Vagina (tissue), 2 donors: ENCODE results near the gene SRRM4. TPM values are rescaled to one million over a fixed set of nuclear protein-coding genes. Genes with fewer than 3 reads are reported as not detected.

Source experiments
- DNase-seq, 2 donors: peaks; one replicate each; pipeline ENCODE4 v3.0.0-alpha.2; 2017; ENCODE audit errors: extremely low spot score in 2 of 2
- H3K27ac ChIP-seq: fragments of 200-600 bp; sonication (generic); one replicate; pipeline ENCODE4 v1.5.1; 2019
- H3K27me3 ChIP-seq: fragments of 200-600 bp; sonication (generic); one replicate; pipeline ENCODE4 v1.5.1; 2019
- H3K36me3 ChIP-seq, 2 donors: fragments of 200-600 bp; sonication (generic); one replicate each; pipeline ENCODE4 v1.5.1; 2017 to 2019
- H3K4me1 ChIP-seq: fragments of 200-600 bp; sonication (generic); one replicate; pipeline ENCODE4 v1.5.1; 2019
- H3K4me3 ChIP-seq, 2 donors: fragments of 200-600 bp; sonication (generic); 1 replicate in 1 of 2; 2 replicates in 1 of 2; pipeline ENCODE4 v1.5.1; 2016 to 2019
- H3K9me3 ChIP-seq: fragments of 200-600 bp; sonication (generic); one replicate; pipeline ENCODE4 v1.5.1; 2019
- POLR2A ChIP-seq, 2 donors: fragments of 450-650 bp; IDR thresholded peaks; one replicate each; pipeline ENCODE4 v1.6.1; 2017; ENCODE audit warnings: antibody characterized with exemption in 2 of 2, mild to moderate bottlenecking in 2 of 2, moderate library complexity in 2 of 2
- POLR2AphosphoS5 ChIP-seq, 2 donors: sonication (generic); formaldehyde crosslinking; IDR thresholded peaks; one replicate each; pipeline ENCODE4 v1.9.0; 2017; ENCODE audit warnings: antibody characterized with exemption in 2 of 2, mild to moderate bottlenecking in 2 of 2, low read depth in 1 of 2; ENCODE audit not compliant: insufficient read depth in 1 of 2
- intact Hi-C: fragments of 100-400 bp; cut with DNase I; formaldehyde crosslinking; loops from one replicate; pipeline ENCODE4 v1.15.1; 2023
- total RNA-seq: library from RNA; depleted of rRNA; stranded (reverse); fragments of >200 nt; gene quantifications from one replicate; pipeline ENCODE4 v1.2.3, GENCODE V29; 2016
- TF ChIP-seq, protein P1 (sequence below), 3 experiments: fragments of 450-650 bp in 2 of 3; fragments of 200-600 bp in 1 of 3; sonication (generic) in 1 of 3; IDR thresholded peaks; one replicate each; pipeline ENCODE4 v1.5.1; 2017 to 2019; ENCODE audit warnings: antibody characterized with exemption in 3 of 3, mild to moderate bottlenecking in 2 of 3, moderate library complexity in 2 of 3

Gene SRRM4
- total RNA-seq, 1 donor from 2014 or later, result under 0.01 TPM

DNA sequence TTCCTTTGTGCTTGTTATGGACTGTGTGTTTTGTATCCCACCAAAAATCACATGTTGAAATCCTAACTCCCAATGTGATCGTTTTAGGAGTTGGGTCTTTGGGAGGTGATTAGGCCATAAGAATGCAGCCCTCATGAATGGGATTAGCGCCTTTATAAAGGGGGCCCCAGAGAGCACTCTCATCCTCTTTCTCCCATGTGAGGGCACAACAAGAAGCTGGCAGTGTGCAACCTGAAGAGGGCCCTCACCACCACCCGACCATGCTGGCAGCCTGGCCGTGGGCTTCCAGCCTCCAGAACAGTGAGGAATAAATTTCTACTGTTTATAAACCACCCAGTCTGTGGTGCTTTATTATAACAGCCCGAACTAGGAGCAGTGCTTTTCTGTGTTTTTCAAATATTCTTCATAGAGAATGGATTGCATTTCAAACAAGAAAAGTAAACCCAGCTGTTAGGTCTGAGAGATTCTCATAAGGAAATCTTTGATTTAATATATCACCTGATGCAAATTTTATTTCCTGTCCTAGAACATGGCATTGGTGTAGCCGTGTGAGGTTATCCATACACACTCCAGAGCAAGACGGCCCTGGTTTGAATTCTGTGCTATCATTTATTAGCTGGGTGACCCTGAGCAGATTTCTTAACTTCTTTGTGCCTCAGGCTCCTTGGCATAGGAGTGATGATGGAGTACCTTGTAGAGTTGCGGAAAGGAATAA, 225.2 kb downstream of the SRRM4 start:
- DNase-seq, result no peak
- H3K4me3 ChIP-seq, result no peak overlapping the region
- H3K4me1 ChIP-seq, result peaks cover 16% of the 10 kb centered on the region
- TF ChIP-seq, protein P1, sequence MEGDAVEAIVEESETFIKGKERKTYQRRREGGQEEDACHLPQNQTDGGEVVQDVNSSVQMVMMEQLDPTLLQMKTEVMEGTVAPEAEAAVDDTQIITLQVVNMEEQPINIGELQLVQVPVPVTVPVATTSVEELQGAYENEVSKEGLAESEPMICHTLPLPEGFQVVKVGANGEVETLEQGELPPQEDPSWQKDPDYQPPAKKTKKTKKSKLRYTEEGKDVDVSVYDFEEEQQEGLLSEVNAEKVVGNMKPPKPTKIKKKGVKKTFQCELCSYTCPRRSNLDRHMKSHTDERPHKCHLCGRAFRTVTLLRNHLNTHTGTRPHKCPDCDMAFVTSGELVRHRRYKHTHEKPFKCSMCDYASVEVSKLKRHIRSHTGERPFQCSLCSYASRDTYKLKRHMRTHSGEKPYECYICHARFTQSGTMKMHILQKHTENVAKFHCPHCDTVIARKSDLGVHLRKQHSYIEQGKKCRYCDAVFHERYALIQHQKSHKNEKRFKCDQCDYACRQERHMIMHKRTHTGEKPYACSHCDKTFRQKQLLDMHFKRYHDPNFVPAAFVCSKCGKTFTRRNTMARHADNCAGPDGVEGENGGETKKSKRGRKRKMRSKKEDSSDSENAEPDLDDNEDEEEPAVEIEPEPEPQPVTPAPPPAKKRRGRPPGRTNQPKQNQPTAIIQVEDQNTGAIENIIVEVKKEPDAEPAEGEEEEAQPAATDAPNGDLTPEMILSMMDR (IDR thresholded peaks at IDR 0.05), result no peak
- TF ChIP-seq POLR2A (IDR thresholded peaks at IDR 0.05) (no peak), POLR2AphosphoS5 (IDR thresholded peaks at IDR 0.05; ENCODE audit: insufficient read depth in 1 of 2, low read depth in 1 of 2) (no peak)
- intact Hi-C loops, result no loop called here
- no peaks in the 10 kb centered on the region for H3K27me3 ChIP-seq
- no peaks in the 10 kb centered on the region for H3K9me3 ChIP-seq
- H3K36me3 ChIP-seq, result no peaks in the 10 kb centered on the region
- H3K27ac ChIP-seq, result no peak overlapping the region

DNA sequence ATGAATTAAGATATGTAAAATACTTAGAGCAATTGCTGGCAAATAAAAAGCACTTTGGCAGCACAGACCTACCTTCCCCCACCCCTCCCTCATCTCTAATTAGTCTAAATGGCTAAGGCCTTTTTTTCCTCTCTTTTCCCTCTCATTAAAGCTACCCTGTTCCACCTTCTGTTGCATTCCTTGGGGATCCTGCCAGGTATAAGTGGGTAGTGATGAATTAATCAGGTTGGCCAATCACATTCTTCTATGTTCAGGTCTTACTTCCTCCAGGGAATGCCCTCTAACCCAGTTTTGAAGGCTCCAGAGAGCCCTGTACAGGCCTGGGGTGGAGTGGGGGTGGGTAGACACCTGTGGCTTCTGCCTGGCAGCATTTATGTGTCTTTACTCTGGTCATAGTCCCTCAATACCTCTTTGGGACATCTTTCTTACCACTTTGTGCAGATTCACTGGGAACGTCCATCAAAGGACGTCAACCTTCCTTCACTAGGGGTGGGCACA, 225.8 kb downstream of the SRRM4 start:
- Histone ChIP-seq H3K9me3 (no peaks in the 10 kb centered on the region), H3K27ac (no peak overlapping the region), H3K4me1 (peaks cover 16% of the 10 kb centered on the region), H3K4me3 (no peak overlapping the region), H3K36me3 (no peaks in the 10 kb centered on the region), H3K27me3 (no peaks in the 10 kb centered on the region)
- intact Hi-C loops, result no loop called here
- no peak for DNase-seq
- TF ChIP-seq POLR2AphosphoS5 (IDR thresholded peaks at IDR 0.05; ENCODE audit: insufficient read depth in 1 of 2, low read depth in 1 of 2), result no peak
- TF ChIP-seq POLR2A (IDR thresholded peaks at IDR 0.05), result no peak
- TF ChIP-seq, protein P1 (IDR thresholded peaks at IDR 0.05), result no peak

DNA sequence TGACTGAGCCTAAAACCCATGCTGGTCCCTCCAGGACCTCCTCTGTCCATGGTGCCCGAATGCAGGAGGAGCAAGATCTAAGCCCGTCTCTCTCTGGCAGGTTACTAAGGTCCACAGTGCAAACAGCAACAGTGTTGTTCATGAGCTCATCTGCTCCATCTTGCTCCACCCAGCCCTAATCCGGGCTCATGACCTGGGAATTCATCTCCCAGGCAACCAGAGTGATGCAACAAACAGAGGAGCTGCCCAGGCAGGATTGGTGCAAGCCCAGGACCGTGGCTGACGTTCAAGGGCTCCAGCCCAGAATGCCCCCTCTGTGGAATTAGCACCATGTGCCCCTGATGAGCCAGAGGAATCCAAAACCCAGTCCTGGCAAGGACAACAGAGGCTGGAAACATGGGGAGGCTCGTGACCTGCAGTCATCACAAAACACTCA, 227.3 kb downstream of the SRRM4 start:
- no peak for DNase-seq
- H3K4me3 ChIP-seq, result no peak overlapping the region
- H3K27me3 ChIP-seq, result no peaks in the 10 kb centered on the region
- H3K36me3 ChIP-seq, result no peaks in the 10 kb centered on the region
- peaks cover 16% of the 10 kb centered on the region for H3K4me1 ChIP-seq
- peak; percentile 69 to 78 for TF ChIP-seq POLR2AphosphoS5 (IDR thresholded peaks at IDR 0.05; ENCODE audit: insufficient read depth in 1 of 2, low read depth in 1 of 2)
- TF ChIP-seq, protein P1 (IDR thresholded peaks at IDR 0.05), result no peak
- H3K27ac ChIP-seq, result no peak overlapping the region
- no peaks in the 10 kb centered on the region for H3K9me3 ChIP-seq
- intact Hi-C loops, result no loop called here

DNA sequence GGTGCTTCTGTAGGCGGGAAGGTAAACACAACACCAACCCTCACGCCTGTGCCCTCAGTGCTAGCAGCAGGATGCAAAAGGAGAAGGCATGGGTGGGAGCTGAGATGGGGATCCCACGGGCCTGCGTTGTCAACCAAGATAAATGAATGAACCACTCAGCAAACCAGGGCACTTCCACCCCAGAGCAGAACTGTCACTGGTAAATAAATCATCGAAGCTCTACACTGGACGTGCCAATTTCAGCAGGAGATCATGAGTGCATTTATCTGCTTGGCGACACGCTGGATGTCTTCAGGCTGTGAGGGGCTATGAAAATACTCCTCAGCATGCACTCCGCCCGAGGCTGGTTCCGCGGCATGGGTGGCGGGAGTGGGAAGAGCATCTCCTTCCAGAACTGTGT, 230.5 kb downstream of the SRRM4 start:
- H3K4me1 ChIP-seq, result peaks cover 16% of the 10 kb centered on the region
- no peak overlapping the region for H3K4me3 ChIP-seq
- H3K36me3 ChIP-seq, result no peaks in the 10 kb centered on the region
- no peaks in the 10 kb centered on the region for H3K27me3 ChIP-seq
- H3K27ac ChIP-seq, result no peak overlapping the region
- TF ChIP-seq POLR2A (IDR thresholded peaks at IDR 0.05), result no peak
- TF ChIP-seq, protein P1 (IDR thresholded peaks at IDR 0.05), result no peak
- no peak for TF ChIP-seq POLR2AphosphoS5 (IDR thresholded peaks at IDR 0.05; ENCODE audit: insufficient read depth in 1 of 2, low read depth in 1 of 2)
- H3K9me3 ChIP-seq, result no peaks in the 10 kb centered on the region
- DNase-seq, result no peak
- intact Hi-C loops, result no loop called here

Other genes with a start within 250 kb of the SRRM4 start
- 58.4 TPM for gene HSPB8, start 197.4 kb downstream of the SRRM4 start, total RNA-seq